Right lobe of liver (tissue), 6 donors: Measurements from ENCODE around the gene LYZL6. TPM values are rescaled to one million over a fixed set of nuclear protein-coding genes. Genes with fewer than 3 reads are reported as not detected.

ENCODE experiments used
- ATAC-seq, 4 donors: fragments of 200-7000 bp; cut with Tn5 transposase; one replicate each; pipeline ENCODE4 v1.9.1; 2020; ENCODE audit warnings: mild to moderate bottlenecking in 4 of 4, moderate library complexity in 4 of 4
- DNase-seq, 3 donors: peaks; one replicate each; pipeline ENCODE4 v3.0.0-alpha.2; 2020
- H3K27ac ChIP-seq, 3 donors: fragments of 200-600 bp; one replicate each; pipeline ENCODE4 v1.8.0; 2022
- H3K27me3 ChIP-seq, 2 donors: fragments of 200-600 bp; one replicate each; pipeline ENCODE4 v1.8.0; 2022
- H3K36me3 ChIP-seq, 4 donors: fragments of 200-600 bp; sonication (generic) in 1 of 4; one replicate each; pipeline versions ENCODE4 v1.5.1 to v1.8.0; 2017 to 2022; ENCODE audit warnings: control low read depth in 1 of 4
- H3K4me1 ChIP-seq, 4 donors: fragments of 200-600 bp; sonication (generic) in 1 of 4; one replicate each; pipeline versions ENCODE4 v1.5.1 to v1.8.0; 2017 to 2022; ENCODE audit warnings: control low read depth in 1 of 4
- H3K4me3 ChIP-seq, 3 donors: fragments of 200-600 bp; one replicate each; pipeline ENCODE4 v1.8.0; 2022
- H3K9me3 ChIP-seq, 4 donors: fragments of 200-600 bp; sonication (generic) in 1 of 4; one replicate each; pipeline versions ENCODE4 v1.5.1 to v1.8.0; 2017 to 2022; ENCODE audit warnings: control low read depth in 1 of 4
- POLR2A ChIP-seq: fragments of 450-650 bp; IDR thresholded peaks from one replicate; pipeline ENCODE4 v1.6.1; 2017; ENCODE audit warnings: antibody characterized with exemption, mild to moderate bottlenecking
- WGBS: methylation state at CpG from one replicate; pipeline ENCODE4 v1.1.6; 2018; ENCODE audit warnings: low coverage, low lambda C conversion rate; ENCODE audit not compliant: insufficient coverage; ENCODE audit errors: missing lambda C conversion rate; 5-methylcytosine and 5-hydroxymethylcytosine counted together
- intact Hi-C, 2 donors: fragments of 100-400 bp; cut with DNase I; formaldehyde crosslinking; loops; one replicate each; pipeline versions ENCODE4 v1.11.2 to v1.14.1; 2022
- small RNA-seq, 2 experiments: library from RNA; depleted of rRNA; stranded (forward); fragments of <200 nt; gene quantifications; one replicate each; pipeline ENCODE3, GENCODE V24; 2016
- total RNA-seq, 6 experiments: library from RNA; depleted of rRNA in 2 of 6; stranded (reverse); fragments of >200 nt in 2 of 6; fragmentation: NEBNext Ultra II Directional in 3 of 6; extraction: Animal tissue kit (Norgen Biotek cat#: 25700) in 3 of 6; gene quantifications; one replicate each; pipeline versions ENCODE4 v1.1.0 to v1.2.4, GENCODE V29; 2016 to 2023
- TF ChIP-seq, protein P1 (sequence below), 4 donors: fragments of 200-600 bp in 3 of 4; fragments of 450-650 bp in 1 of 4; IDR thresholded peaks; one replicate each; pipeline versions ENCODE4 v1.5.1 to v1.8.0; 2016 to 2022; ENCODE audit warnings: antibody characterized with exemption in 4 of 4, mild to moderate bottlenecking in 2 of 4
- donor health status: DM: no; HTN: yes; CAD: no.
- donor health status: DM: no; HTN: no; CAD: no.
- donor health status: DM: no; HTN: no; CAD: no.
- donor health status: DM: no; HTN: yes; CAD: no.
- donor health status: DM: no; HTN: yes; CAD: no.

Gene LYZL6
- total RNA-seq, 6 experiments from 2014 or later, result not detected

DNA sequence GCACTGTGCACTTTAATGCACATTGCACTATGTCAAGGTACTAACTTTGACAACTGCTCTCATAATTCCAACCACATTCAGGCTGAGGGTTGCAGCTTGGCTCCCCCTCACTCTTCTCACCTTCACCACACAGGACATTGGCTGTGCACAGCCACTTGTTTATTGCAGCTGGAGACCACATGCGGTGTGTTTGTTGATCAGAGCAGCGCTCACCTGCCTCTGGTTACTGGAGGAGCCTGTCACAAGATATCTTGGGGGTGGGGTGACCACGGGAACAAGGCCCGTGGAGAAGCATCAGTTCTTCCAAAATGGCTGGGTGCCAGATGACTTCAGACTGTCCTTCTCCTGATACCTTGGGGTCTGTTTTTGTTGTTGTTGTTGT lies 52.7 kb downstream of the LYZL6 start:
- H3K4me1 ChIP-seq, result peaks cover 0 to 6% (median 0%) of the 10 kb centered on the region in 4 donors
- peak in 1 of 3 donors; percentile 57 for DNase-seq
- no peak overlapping the region for H3K4me3 ChIP-seq
- no peaks in the 10 kb centered on the region for H3K36me3 ChIP-seq
- TF ChIP-seq, protein P1, sequence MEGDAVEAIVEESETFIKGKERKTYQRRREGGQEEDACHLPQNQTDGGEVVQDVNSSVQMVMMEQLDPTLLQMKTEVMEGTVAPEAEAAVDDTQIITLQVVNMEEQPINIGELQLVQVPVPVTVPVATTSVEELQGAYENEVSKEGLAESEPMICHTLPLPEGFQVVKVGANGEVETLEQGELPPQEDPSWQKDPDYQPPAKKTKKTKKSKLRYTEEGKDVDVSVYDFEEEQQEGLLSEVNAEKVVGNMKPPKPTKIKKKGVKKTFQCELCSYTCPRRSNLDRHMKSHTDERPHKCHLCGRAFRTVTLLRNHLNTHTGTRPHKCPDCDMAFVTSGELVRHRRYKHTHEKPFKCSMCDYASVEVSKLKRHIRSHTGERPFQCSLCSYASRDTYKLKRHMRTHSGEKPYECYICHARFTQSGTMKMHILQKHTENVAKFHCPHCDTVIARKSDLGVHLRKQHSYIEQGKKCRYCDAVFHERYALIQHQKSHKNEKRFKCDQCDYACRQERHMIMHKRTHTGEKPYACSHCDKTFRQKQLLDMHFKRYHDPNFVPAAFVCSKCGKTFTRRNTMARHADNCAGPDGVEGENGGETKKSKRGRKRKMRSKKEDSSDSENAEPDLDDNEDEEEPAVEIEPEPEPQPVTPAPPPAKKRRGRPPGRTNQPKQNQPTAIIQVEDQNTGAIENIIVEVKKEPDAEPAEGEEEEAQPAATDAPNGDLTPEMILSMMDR (IDR thresholded peaks at IDR 0.05), result no peak
- no peak for TF ChIP-seq POLR2A
- ATAC-seq, result peak; percentile 15 to 69 (median 56)
- intact Hi-C loops, result no loop called here
- no peak overlapping the region for H3K27ac ChIP-seq
- no peaks in the 10 kb centered on the region for H3K9me3 ChIP-seq
- H3K27me3 ChIP-seq, result no peaks in the 10 kb centered on the region
- WGBS, result 82% methylated on average over 3 of the region's 4 CpGs

DNA sequence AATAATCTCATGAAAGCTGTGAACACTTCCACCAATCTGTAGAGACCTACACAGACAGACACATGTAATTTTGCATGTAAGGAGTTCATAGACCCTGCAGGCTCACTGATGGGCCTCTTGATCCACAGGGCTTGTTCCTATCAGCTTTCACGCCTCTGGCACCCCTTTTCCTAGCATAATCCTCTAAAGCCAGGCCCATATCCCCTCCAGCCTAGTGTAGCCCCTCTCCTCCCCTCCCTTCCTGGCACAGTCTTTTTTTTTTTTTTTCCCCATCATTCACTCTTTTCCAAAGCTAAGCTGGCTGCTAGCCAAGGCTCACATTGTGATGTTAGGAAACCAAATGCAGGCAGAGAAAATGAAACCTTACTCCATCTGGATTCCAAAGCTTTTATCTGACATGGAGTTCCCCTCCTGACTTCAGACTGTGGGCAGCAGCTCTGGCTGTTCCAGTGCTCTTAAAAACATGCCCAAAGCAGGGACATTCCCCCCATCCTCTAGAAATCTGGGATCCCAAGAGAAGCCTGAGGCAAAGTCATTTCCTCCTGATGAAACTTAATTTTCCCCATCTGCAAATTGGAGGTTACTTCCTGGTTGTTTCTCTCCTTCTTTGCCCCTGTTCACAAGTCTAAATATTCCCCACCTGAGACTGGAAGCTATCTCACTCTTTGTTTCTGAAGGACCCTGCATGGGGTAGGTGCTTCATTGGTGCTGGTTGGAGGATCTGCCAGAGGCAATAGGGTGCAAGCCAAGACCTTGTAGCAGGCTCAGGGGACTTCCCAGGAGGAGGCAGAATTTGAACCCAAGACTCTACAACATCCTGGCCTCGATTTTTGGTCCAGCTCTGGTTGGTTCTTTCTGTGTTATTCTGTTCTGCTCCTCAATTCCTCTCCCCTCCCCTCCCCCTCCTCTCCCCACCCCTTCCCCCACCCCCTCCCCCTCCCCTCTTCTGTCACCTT lies 53.4 kb downstream of the LYZL6 start:
- no peak for TF ChIP-seq POLR2A
- TF ChIP-seq, protein P1 (IDR thresholded peaks at IDR 0.05), result no peak
- peaks cover 0 to 6% (median 0%) of the 10 kb centered on the region in 4 donors for H3K4me1 ChIP-seq
- ATAC-seq, result peak in 3 of 4 donors; percentile 47 to 85 (median 53)
- no peaks in the 10 kb centered on the region for H3K9me3 ChIP-seq
- intact Hi-C loops, result no loop called here
- 65% methylated on average over 2 of the region's 2 CpGs for WGBS
- no peak overlapping the region for H3K4me3 ChIP-seq
- peak overlapping the region in 1 of 3 donors; percentile 24 for H3K27ac ChIP-seq
- peak in 1 of 3 donors; percentile 45 for DNase-seq
- no peaks in the 10 kb centered on the region for H3K36me3 ChIP-seq
- H3K27me3 ChIP-seq, result no peaks in the 10 kb centered on the region

DNA sequence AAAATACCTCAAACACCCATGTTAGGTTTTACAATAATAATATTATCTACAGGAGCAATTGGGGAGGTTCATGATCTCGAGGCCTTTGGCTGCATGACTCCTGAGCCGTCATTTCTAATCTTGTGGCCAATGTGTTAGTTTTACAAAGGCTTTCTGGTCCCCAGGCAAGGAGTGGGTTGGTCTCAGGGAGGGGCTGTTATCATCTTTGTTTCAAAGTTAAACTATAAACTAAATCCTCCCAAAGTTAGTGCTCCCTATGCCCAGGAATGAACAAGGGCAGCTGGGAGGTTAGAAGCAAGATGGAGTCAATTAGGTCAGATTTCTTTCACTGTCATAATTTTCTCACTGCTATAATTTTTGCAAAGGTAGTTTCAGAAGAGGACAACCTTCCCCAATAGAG lies 54.3 kb downstream of the LYZL6 start:
- TF ChIP-seq POLR2A, result no peak
- TF ChIP-seq, protein P1 (IDR thresholded peaks at IDR 0.05), result no peak
- DNase-seq, result no peak
- peak in 2 of 4 donors; percentile 18 to 31 for ATAC-seq
- intact Hi-C loops, result no loop called here
- no peaks in the 10 kb centered on the region for H3K27me3 ChIP-seq
- H3K27ac ChIP-seq, result no peak overlapping the region
- no peaks in the 10 kb centered on the region for H3K9me3 ChIP-seq
- H3K36me3 ChIP-seq, result no peaks in the 10 kb centered on the region
- no peak overlapping the region for H3K4me3 ChIP-seq
- 63% methylated on average over 2 of the region's 2 CpGs for WGBS
- peaks cover 0 to 6% (median 0%) of the 10 kb centered on the region in 4 donors for H3K4me1 ChIP-seq

Small RNA genes within 50 kb of the gene (small RNA-seq; reads per million reads assigned to genes)
- gene RF00100, result 414 to 644 reads per million in 2 experiments

Other genes starting within 250 kb of the LYZL6 start
- 1 to 10 TPM in 5 of 6 experiments, under 1 TPM in 1; 0.31 to 2.8 (median 2.3) TPM for gene RASL10B, start 212.1 kb downstream of the LYZL6 start, total RNA-seq
- gene GAS2L2, start 190.5 kb downstream of the LYZL6 start, total RNA-seq, result not detected
- gene C17orf50, start 182.8 kb downstream of the LYZL6 start, total RNA-seq, result not detected
- under 1 TPM in 3 of 6 experiments, not detected in 3; 0.22 to 0.28 (median 0.25) TPM for gene MMP28, start 148.1 kb downstream of the LYZL6 start, total RNA-seq
- 10 to 100 TPM; 41.3 to 75.8 (median 65.4) TPM for gene TAF15, start 134.2 kb downstream of the LYZL6 start, total RNA-seq
- gene HEATR9, start 74.8 kb downstream of the LYZL6 start, total RNA-seq, result not detected
- 1 to 10 TPM in 5 of 6 experiments, under 1 TPM in 1; 0.53 to 3.4 (median 2.5) TPM for gene CCL5, start 63.4 kb downstream of the LYZL6 start, total RNA-seq
- gene RDM1, start 12.9 kb downstream of the LYZL6 start, total RNA-seq, result not detected
- gene CCL16, start 37.8 kb upstream of the LYZL6 start, total RNA-seq, result 10 to 100 TPM; 26.5 to 52.6 (median 36.5) TPM
- gene CCL14, start 43.0 kb upstream of the LYZL6 start, total RNA-seq, result 100 to 1,000 TPM in 1 of 6 experiments, 10 to 100 TPM in 4, 1 to 10 TPM in 1; 8.9 to 130 (median 30.7) TPM
- 10 to 100 TPM; 11.0 to 19.2 (median 16.2) TPM for gene CCL15, start 57.8 kb upstream of the LYZL6 start, total RNA-seq
- 10 to 100 TPM in 1 of 6 experiments, 1 to 10 TPM in 5; 1.1 to 12.7 (median 2.1) TPM for gene CCL23, start 74.3 kb upstream of the LYZL6 start, total RNA-seq
- 1 to 10 TPM in 2 of 6 experiments, under 1 TPM in 3, not detected in 1; 0.29 to 2.0 (median 0.64) TPM for gene CCL18, start 120.6 kb upstream of the LYZL6 start, total RNA-seq
- 10 to 100 TPM in 1 of 6 experiments, 1 to 10 TPM in 1, under 1 TPM in 3, not detected in 1; 0.43 to 18.2 (median 0.53) TPM for gene CCL3, start 146.4 kb upstream of the LYZL6 start, total RNA-seq
- gene CCL4, start 160.1 kb upstream of the LYZL6 start, total RNA-seq, result 1 to 10 TPM in 4 of 6 experiments, under 1 TPM in 2; 0.79 to 7.1 (median 2.4) TPM
- gene TBC1D3B, start 232.9 kb upstream of the LYZL6 start, total RNA-seq, result 1 to 10 TPM in 4 of 6 experiments, not detected in 2; 2.4 to 6.5 (median 3.7) TPM